ENCODE results near the gene HSPB1. TPM values are rescaled to one million over a fixed set of nuclear protein-coding genes. Genes with fewer than 3 reads are reported as not detected.

The HSPB1 gene
- total and polyA plus RNA-seq, 7 experiments from 2014 or later = 26.3 to 93.5 (median 40.6) TPM

Other genes with a start within 250 kb of the HSPB1 start
- gene SRRM3, start 100.8 kb upstream of the HSPB1 start, total RNA-seq = not detected
- not detected for gene SRRM3, start 100.8 kb upstream of the HSPB1 start, polyA plus RNA-seq
- gene YWHAG, start 56.3 kb downstream of the HSPB1 start, total RNA-seq = 10 to 100 TPM; 27.7 to 98.3 (median 39.6) TPM
- 1 to 10 TPM; 1.4 to 1.6 TPM for gene YWHAG, start 56.3 kb downstream of the HSPB1 start, polyA plus RNA-seq
- under 1 TPM in 1 of 5 experiments, not detected in 4; 0.24 TPM for gene SSC4D, start 107.0 kb downstream of the HSPB1 start, total RNA-seq
- gene SSC4D, start 107.0 kb downstream of the HSPB1 start, polyA plus RNA-seq = under 1 TPM in 1 of 2 donors, not detected in 1; 0.35 TPM
- gene ZP3, start 122.3 kb downstream of the HSPB1 start, total RNA-seq = 10 to 100 TPM in 1 of 5 experiments, 1 to 10 TPM in 4; 2.6 to 16.7 (median 5.3) TPM
- gene ZP3, start 122.3 kb downstream of the HSPB1 start, polyA plus RNA-seq = 10 to 100 TPM in 1 of 2 donors, 1 to 10 TPM in 1; 9.9 to 10.7 TPM
- gene DTX2, start 159.0 kb downstream of the HSPB1 start, total RNA-seq = 10 to 100 TPM; 31.0 to 44.8 (median 41.2) TPM
- gene DTX2, start 159.0 kb downstream of the HSPB1 start, polyA plus RNA-seq = 10 to 100 TPM; 12.0 to 18.8 TPM
- gene UPK3B, start 207.9 kb downstream of the HSPB1 start, total RNA-seq = 1 to 10 TPM; 2.6 to 7.3 (median 5.2) TPM
- gene UPK3B, start 207.9 kb downstream of the HSPB1 start, polyA plus RNA-seq = not detected
- under 1 TPM; 0.10 to 0.88 (median 0.49) TPM for gene SPDYE16, start 240.6 kb downstream of the HSPB1 start, total RNA-seq
- under 1 TPM; 0.25 to 0.26 TPM for gene SPDYE16, start 240.6 kb downstream of the HSPB1 start, polyA plus RNA-seq

Measured in naive thymus-derived CD4-positive, alpha-beta T cell (primary cell).